Ectodermal cell (in vitro differentiated cells): Measurements from ENCODE around the gene HAND1.

ENCODE experiments used
- H3K27ac ChIP-seq: 2 replicates; pipeline ENCODE4 v1.7.0; 2013; ENCODE audit warnings: mild to moderate bottlenecking, low read depth, low read length; ENCODE audit not compliant: insufficient read depth, poor library complexity, severe bottlenecking
- H3K27me3 ChIP-seq: 2 replicates; pipeline ENCODE4 v1.7.0; 2013; ENCODE audit warnings: mild to moderate bottlenecking, low read length; ENCODE audit not compliant: insufficient read depth, control insufficient read depth, poor library complexity, severe bottlenecking
- H3K36me3 ChIP-seq: one replicate; pipeline ENCODE4 v1.7.0; 2013; ENCODE audit warnings: low read length; ENCODE audit not compliant: control insufficient read depth, insufficient read depth
- H3K4me1 ChIP-seq: one replicate; pipeline ENCODE4 v1.7.0; 2013; ENCODE audit warnings: low read length; ENCODE audit not compliant: control insufficient read depth, insufficient read depth
- H3K4me3 ChIP-seq: 2 replicates; pipeline ENCODE4 v1.7.0; 2013; ENCODE audit warnings: low read depth, low read length, control low read depth; ENCODE audit not compliant: insufficient read depth
- H3K9me3 ChIP-seq: 2 replicates; pipeline ENCODE4 v1.7.0; 2013; ENCODE audit warnings: mild to moderate bottlenecking, low read length, moderate library complexity; ENCODE audit not compliant: control insufficient read depth
- WGBS, 2 experiments: methylation state at CpG; one replicate each; pipeline ENCODE4 v1.1.7; 2013; ENCODE audit warnings: missing lambda C conversion rate in 2 of 2; 5-methylcytosine and 5-hydroxymethylcytosine counted together

HAND1 gene

GRCh38 chr5:154442801-154443200 lies 35.2 kb downstream of the HAND1 start:
- Histone ChIP-seq H3K36me3 (peaks cover 3% of the 10 kb centered on the region), H3K27ac (no peak overlapping the region), H3K9me3 (no peaks in the 10 kb centered on the region), H3K4me3 (no peak overlapping the region), H3K27me3 (no peaks in the 10 kb centered on the region), H3K4me1 (peaks cover 7% of the 10 kb centered on the region)
- 93 to 100% methylated on average over 1 of the region's 1 CpG for WGBS, 2 experiments

- Histone ChIP-seq H3K4me1 (no peaks in the 10 kb centered on the region), H3K9me3 (no peaks in the 10 kb centered on the region), H3K36me3 (peaks cover 7% of the 10 kb centered on the region), H3K4me3 (no peak overlapping the region), H3K27me3 (no peaks in the 10 kb centered on the region), H3K27ac (no peak overlapping the region)
- WGBS, 2 experiments = 92 to 94% methylated on average over 5 of the region's 5 CpGs
Measured at GRCh38 chr5:154440540-154440939, 37.5 kb downstream of the HAND1 start.

GRCh38 chr5:154437281-154437965 lies 40.6 kb downstream of the HAND1 start:
- Histone ChIP-seq H3K27ac (no peak overlapping the region), H3K27me3 (no peaks in the 10 kb centered on the region), H3K4me1 (no peaks in the 10 kb centered on the region), H3K36me3 (peaks cover 10% of the 10 kb centered on the region), H3K9me3 (no peaks in the 10 kb centered on the region), H3K4me3 (no peak overlapping the region)
- WGBS, 2 experiments = 90 to 94% methylated on average over 5 of the region's 5 CpGs

- 93 to 98% methylated on average over 3 of the region's 3 CpGs for WGBS, 2 experiments
Measured at GRCh38 chr5:154435226-154435625, 42.8 kb downstream of the HAND1 start.

GRCh38 chr5:154430961-154431630 lies 46.9 kb downstream of the HAND1 start:
- Histone ChIP-seq H3K27me3 (no peaks in the 10 kb centered on the region), H3K27ac (no peak overlapping the region), H3K4me3 (no peak overlapping the region), H3K4me1 (peaks cover 9% of the 10 kb centered on the region), H3K9me3 (no peaks in the 10 kb centered on the region), H3K36me3 (peaks cover 10% of the 10 kb centered on the region)
- 84 to 91% methylated on average over 4 of the region's 4 CpGs for WGBS, 2 experiments

More at GRCh38 chr5:154435226-154435625, 42.8 kb downstream of the HAND1 start:
- Histone ChIP-seq H3K4me3 (no peak overlapping the region), H3K27me3 (no peaks in the 10 kb centered on the region), H3K27ac (no peak overlapping the region), H3K4me1 (peaks cover 9% of the 10 kb centered on the region), H3K9me3 (no peaks in the 10 kb centered on the region), H3K36me3 (peaks cover 10% of the 10 kb centered on the region)

GRCh38 chr5:154430466-154430865 lies 47.6 kb downstream of the HAND1 start:
- H3K9me3 ChIP-seq = no peaks in the 10 kb centered on the region
- whole genome bisulfite sequencing, 2 experiments = 78 to 80% methylated on average over 4 of the region's 4 CpGs
- peaks cover 9% of the 10 kb centered on the region for H3K4me1 ChIP-seq
- no peak overlapping the region for H3K4me3 ChIP-seq
- no peak overlapping the region for H3K27ac ChIP-seq
- H3K27me3 ChIP-seq = no peaks in the 10 kb centered on the region
- H3K36me3 ChIP-seq = peaks cover 5% of the 10 kb centered on the region

- H3K4me1 ChIP-seq = peaks cover 9% of the 10 kb centered on the region
- no peak overlapping the region for H3K27ac ChIP-seq
- no peak overlapping the region for H3K4me3 ChIP-seq
- 93 to 100% methylated on average over 1 of the region's 1 CpG for WGBS, 2 experiments
- H3K36me3 ChIP-seq = no peaks in the 10 kb centered on the region
- H3K27me3 ChIP-seq = no peaks in the 10 kb centered on the region
- no peaks in the 10 kb centered on the region for H3K9me3 ChIP-seq
Measured at GRCh38 chr5:154429341-154429740, 48.7 kb downstream of the HAND1 start.

- Histone ChIP-seq H3K4me1 (peaks cover 9% of the 10 kb centered on the region), H3K27me3 (no peaks in the 10 kb centered on the region), H3K27ac (no peak overlapping the region), H3K4me3 (no peak overlapping the region), H3K36me3 (no peaks in the 10 kb centered on the region), H3K9me3 (peaks cover 2% of the 10 kb centered on the region)
- WGBS, 2 experiments = 100% methylated on average over 1 of the region's 3 CpGs
Measured at GRCh38 chr5:154428208-154428607, 49.8 kb downstream of the HAND1 start.
